K562 (cell line): ENCODE results near the gene TNF. TPM values are rescaled to one million over a fixed set of nuclear protein-coding genes. Genes with fewer than 3 reads are reported as not detected.

ENCODE experiments used
- ATAC-seq: fragments of 200-7000 bp; cut with Tn5 transposase; 3 replicates; pipeline ENCODE4 v1.9.1; 2020; ENCODE audit warnings: moderate library complexity
- BruUV-seq: library from RNA; stranded (reverse); fragments of 400-500 nt; replicated peaks from 2 replicates; lab custom pipeline; 2021; lab: Mats Ljungman, UMichigan
- CTCF ChIA-PET: fragments of 300-600 bp; formaldehyde crosslinking; extraction: SDS; loops from one replicate; lab custom pipeline; 2021; ENCODE audit warnings: low intra/inter-chr PET ratio; lab: Yijun Ruan, JAX
- POLR2A ChIA-PET: fragments of 300-600, 350-650 bp; sonication (Branson Sonifier 250); formaldehyde crosslinking; extraction: SDS; loops from one replicate; lab custom pipeline; 2021; ENCODE audit warnings: antibody characterized with exemption, inconsistent platforms; lab: Yijun Ruan, JAX
- DNase-seq, 4 experiments: peaks; one replicate each; pipeline versions ENCODE4 v3.0.0 to v3.0.0-alpha.2; 2011 to 2018; ENCODE audit warnings: low spot score in 3 of 4, mixed read lengths in 3 of 4; ENCODE audit errors: extremely low read depth in 1 of 4
- FAIRE-seq: peaks from 2 replicates; lab custom pipeline; 2011; peaks lifted over from hg19 to GRCh38; lab: Jason Lieb, UNC
- H2AFZ ChIP-seq: 2 replicates; pipeline ENCODE4 v1.6.0; 2011; ENCODE audit warnings: low read depth, low read length, control low read depth, inconsistent platforms
- H3K27ac ChIP-seq: fragments of 200-600 bp; 3 replicates; pipeline ENCODE4 v1.8.0; 2011; ENCODE audit warnings: low read depth, mild to moderate bottlenecking, control low read depth, inconsistent platforms, low read length, moderate library complexity, mixed read lengths; ENCODE audit errors: extremely low read depth
- H3K27me3 ChIP-seq, 2 experiments: fragments of 300-600 bp in 1 of 2; 2 replicates in 1 of 2; 3 replicates in 1 of 2; pipeline versions ENCODE4 v1.6.0 to v1.8.0; 2011; ENCODE audit warnings: inconsistent platforms in 2 of 2, low read length in 2 of 2, mild to moderate bottlenecking in 1 of 2, mixed read lengths in 1 of 2, moderate library complexity in 1 of 2; ENCODE audit not compliant: control insufficient read depth in 2 of 2, insufficient read depth in 2 of 2
- H3K36me3 ChIP-seq: fragments of 300-600 bp; 3 replicates; pipeline ENCODE4 v1.8.0; 2011; ENCODE audit warnings: mild to moderate bottlenecking, low read length, inconsistent platforms; ENCODE audit not compliant: control insufficient read depth, insufficient read depth
- H3K4me1 ChIP-seq, 2 experiments: fragments of 200-600 bp in 1 of 2; replicated peaks in 1 of 2; 2 replicates in 1 of 2; 3 replicates in 1 of 2; pipeline versions ENCODE4 v1.5.1 to v1.8.0; 2011; ENCODE audit warnings: inconsistent platforms in 2 of 2, low read length in 2 of 2, mild to moderate bottlenecking in 1 of 2, mixed read lengths in 1 of 2, moderate library complexity in 1 of 2; ENCODE audit not compliant: control insufficient read depth in 2 of 2, insufficient read depth in 2 of 2
- H3K4me2 ChIP-seq: 2 replicates; pipeline ENCODE4 v1.6.1; 2011; ENCODE audit warnings: low read length, control low read depth, inconsistent platforms, mixed read lengths; ENCODE audit not compliant: insufficient read depth
- H3K4me3 ChIP-seq: fragments of 200-600 bp; sonication (generic), shearing (Covaris generic); 2 replicates; pipeline ENCODE4 v1.5.1; 2016; ENCODE audit warnings: control low read depth, inconsistent platforms
- H3K79me2 ChIP-seq: fragments of 200-600 bp; 3 replicates; pipeline ENCODE4 v1.8.0; 2011; ENCODE audit warnings: low read length, inconsistent platforms; ENCODE audit not compliant: control insufficient read depth, insufficient read depth
- H3K9ac ChIP-seq, 2 experiments: 2 replicates each; pipeline versions ENCODE4 v1.6.0 to v1.6.1; 2011; ENCODE audit warnings: low read depth in 2 of 2, low read length in 2 of 2, control low read depth in 1 of 2, inconsistent platforms in 1 of 2, mild to moderate bottlenecking in 1 of 2, mixed read lengths in 1 of 2; ENCODE audit not compliant: insufficient read depth in 1 of 2
- H3K9me1 ChIP-seq: one replicate; pipeline ENCODE4 v1.6.0; 2011; ENCODE audit warnings: inconsistent platforms, mild to moderate bottlenecking, low read length, moderate library complexity; ENCODE audit not compliant: control insufficient read depth, insufficient read depth
- H3K9me3 ChIP-seq: replicated peaks from 2 replicates; pipeline ENCODE4 v1.5.1; 2011; ENCODE audit warnings: low read depth, low read length, inconsistent platforms; ENCODE audit not compliant: control insufficient read depth, insufficient read depth
- H4K20me1 ChIP-seq: replicated peaks from 2 replicates; pipeline ENCODE4 v1.6.1; 2011; ENCODE audit warnings: low read length, inconsistent platforms, mixed read lengths; ENCODE audit not compliant: control insufficient read depth, insufficient read depth
- MLLT1 ChIP-seq, 2 experiments: fragments of 450-650 bp; IDR thresholded peaks; 2 replicates each; pipeline ENCODE4 v1.6.1; 2016
- PRDM10 ChIP-seq: fragments of 450-650 bp; IDR thresholded peaks from 2 replicates; pipeline ENCODE4 v1.6.1; 2018; ENCODE audit not compliant: partially characterized antibody
- WGBS: fragments of 100-300 bp; shearing (Covaris generic); methylation state at CpG from one replicate; pipeline ENCODE4 v1.1.6; 2016; ENCODE audit warnings: low coverage, mixed read lengths; ENCODE audit not compliant: insufficient coverage; ENCODE audit errors: missing lambda C conversion rate; 5-methylcytosine and 5-hydroxymethylcytosine counted together
- in situ Hi-C: fragments of 300-500 bp; cut with MboI; formaldehyde crosslinking; loops from 4 replicates; pipeline ENCODE4 v1.15.0; 2018; ENCODE audit warnings: inconsistent platforms, mixed read lengths
- intact Hi-C: fragments of 100-400 bp; cut with micrococcal nuclease; formaldehyde crosslinking; loops from 2 replicates; pipeline ENCODE4 v1.14.2; 2022
- polyA plus RNA-seq, 8 experiments: library from polyadenylated mRNA; depleted of rRNA in 4 of 8; stranded (reverse) in 5 of 8; unstranded in 3 of 8; fragments of >200 nt; fragmentation: Nextera tagmentation in 2 of 8; fragmentation: Illumina TruSeq in 1 of 8; extraction: Ambion mirVana in 2 of 8; extraction: Trizol in 1 of 8; gene quantifications; 2 replicates each; pipeline versions ENCODE4 v1.2.1 to v1.2.3, GENCODE V29; 2011 to 2014; ENCODE audit warnings: inconsistent platforms in 1 of 8, missing spikeins in 1 of 8
- total RNA-seq, 7 experiments: library from RNA; depleted of rRNA in 6 of 7; stranded (reverse); fragments of >200 nt in 6 of 7; fragmentation: Illumina TruSeq in 2 of 7; extraction: Trizol in 2 of 7; gene quantifications; 2 replicates each; pipeline versions ENCODE4 v1.2.1 to v1.2.3, GENCODE V29; 2011 to 2021; ENCODE audit warnings: low replicate concordance in 1 of 7

The TNF gene
- total and polyA plus RNA-seq, 9 of the 15 experiments (the other 6 are each of a cell fraction or from before 2014, with no cell fraction given), result 0.08 to 0.40 TPM; not detected in 7

GRCh38 chr6:31557443-31558317, 17.7 kb upstream of the TNF start:
- Histone ChIP-seq H3K27ac (no peak overlapping the region), H4K20me1 (no peaks in the 10 kb centered on the region), H3K4me3 (no peak overlapping the region), H3K9ac (peak overlapping the region in 1 of 2 experiments; percentile 77; a peak in 2 of 4 replicates), H3K4me2 (no peak overlapping the region), H3K36me3 (peaks cover 64% of the 10 kb centered on the region), H2AFZ (no peak overlapping the region), H3K9me1 (peaks cover 3% of the 10 kb centered on the region), H3K4me1 (peaks cover 35 to 50% of the 10 kb centered on the region in 2 experiments), H3K27me3 (no peaks in the 10 kb centered on the region), H3K79me2 (no peaks in the 10 kb centered on the region), H3K9me3 (no peaks in the 10 kb centered on the region)
- WGBS, result 78% methylated on average over 23 of the region's 24 CpGs
- in situ Hi-C loops (no loop called here), intact Hi-C loops (no loop called here)
- CTCF ChIA-PET, result no interaction called here
- POLR2A ChIA-PET, result interaction anchor here (0.6 to 5.8 kb wide), 5 partner anchors 9 to 70 kb away, joined by 3 to 38 read pairs (median 4); partner anchors contain the start of genes ATP6V1G2, DDX39B and NFKBIL1
- BruUV-seq, result TSS peak; percentile 33
- FAIRE-seq, result no peak
- no peak for ATAC-seq
- DNase-seq, result no peak
- TF ChIP-seq PRDM10 (no peak), MLLT1 (IDR thresholded peaks at IDR 0.05) (0 out of 4 replicates have a peak, but pooled peaks of 1 of the 2 experiments have one; percentile 22)
